Measurements from ENCODE around the gene RBBP8NL. TPM values are rescaled to one million over a fixed set of nuclear protein-coding genes. Genes with fewer than 3 reads are reported as not detected.
A peak's percentile ranks its signal among the peaks of the same experiment; 100 is the strongest.

The RBBP8NL gene
- total and polyA plus RNA-seq, 2 experiments from 2014 or later: 0.10 to 1.1 TPM

- TF ChIP-seq, protein P1, sequence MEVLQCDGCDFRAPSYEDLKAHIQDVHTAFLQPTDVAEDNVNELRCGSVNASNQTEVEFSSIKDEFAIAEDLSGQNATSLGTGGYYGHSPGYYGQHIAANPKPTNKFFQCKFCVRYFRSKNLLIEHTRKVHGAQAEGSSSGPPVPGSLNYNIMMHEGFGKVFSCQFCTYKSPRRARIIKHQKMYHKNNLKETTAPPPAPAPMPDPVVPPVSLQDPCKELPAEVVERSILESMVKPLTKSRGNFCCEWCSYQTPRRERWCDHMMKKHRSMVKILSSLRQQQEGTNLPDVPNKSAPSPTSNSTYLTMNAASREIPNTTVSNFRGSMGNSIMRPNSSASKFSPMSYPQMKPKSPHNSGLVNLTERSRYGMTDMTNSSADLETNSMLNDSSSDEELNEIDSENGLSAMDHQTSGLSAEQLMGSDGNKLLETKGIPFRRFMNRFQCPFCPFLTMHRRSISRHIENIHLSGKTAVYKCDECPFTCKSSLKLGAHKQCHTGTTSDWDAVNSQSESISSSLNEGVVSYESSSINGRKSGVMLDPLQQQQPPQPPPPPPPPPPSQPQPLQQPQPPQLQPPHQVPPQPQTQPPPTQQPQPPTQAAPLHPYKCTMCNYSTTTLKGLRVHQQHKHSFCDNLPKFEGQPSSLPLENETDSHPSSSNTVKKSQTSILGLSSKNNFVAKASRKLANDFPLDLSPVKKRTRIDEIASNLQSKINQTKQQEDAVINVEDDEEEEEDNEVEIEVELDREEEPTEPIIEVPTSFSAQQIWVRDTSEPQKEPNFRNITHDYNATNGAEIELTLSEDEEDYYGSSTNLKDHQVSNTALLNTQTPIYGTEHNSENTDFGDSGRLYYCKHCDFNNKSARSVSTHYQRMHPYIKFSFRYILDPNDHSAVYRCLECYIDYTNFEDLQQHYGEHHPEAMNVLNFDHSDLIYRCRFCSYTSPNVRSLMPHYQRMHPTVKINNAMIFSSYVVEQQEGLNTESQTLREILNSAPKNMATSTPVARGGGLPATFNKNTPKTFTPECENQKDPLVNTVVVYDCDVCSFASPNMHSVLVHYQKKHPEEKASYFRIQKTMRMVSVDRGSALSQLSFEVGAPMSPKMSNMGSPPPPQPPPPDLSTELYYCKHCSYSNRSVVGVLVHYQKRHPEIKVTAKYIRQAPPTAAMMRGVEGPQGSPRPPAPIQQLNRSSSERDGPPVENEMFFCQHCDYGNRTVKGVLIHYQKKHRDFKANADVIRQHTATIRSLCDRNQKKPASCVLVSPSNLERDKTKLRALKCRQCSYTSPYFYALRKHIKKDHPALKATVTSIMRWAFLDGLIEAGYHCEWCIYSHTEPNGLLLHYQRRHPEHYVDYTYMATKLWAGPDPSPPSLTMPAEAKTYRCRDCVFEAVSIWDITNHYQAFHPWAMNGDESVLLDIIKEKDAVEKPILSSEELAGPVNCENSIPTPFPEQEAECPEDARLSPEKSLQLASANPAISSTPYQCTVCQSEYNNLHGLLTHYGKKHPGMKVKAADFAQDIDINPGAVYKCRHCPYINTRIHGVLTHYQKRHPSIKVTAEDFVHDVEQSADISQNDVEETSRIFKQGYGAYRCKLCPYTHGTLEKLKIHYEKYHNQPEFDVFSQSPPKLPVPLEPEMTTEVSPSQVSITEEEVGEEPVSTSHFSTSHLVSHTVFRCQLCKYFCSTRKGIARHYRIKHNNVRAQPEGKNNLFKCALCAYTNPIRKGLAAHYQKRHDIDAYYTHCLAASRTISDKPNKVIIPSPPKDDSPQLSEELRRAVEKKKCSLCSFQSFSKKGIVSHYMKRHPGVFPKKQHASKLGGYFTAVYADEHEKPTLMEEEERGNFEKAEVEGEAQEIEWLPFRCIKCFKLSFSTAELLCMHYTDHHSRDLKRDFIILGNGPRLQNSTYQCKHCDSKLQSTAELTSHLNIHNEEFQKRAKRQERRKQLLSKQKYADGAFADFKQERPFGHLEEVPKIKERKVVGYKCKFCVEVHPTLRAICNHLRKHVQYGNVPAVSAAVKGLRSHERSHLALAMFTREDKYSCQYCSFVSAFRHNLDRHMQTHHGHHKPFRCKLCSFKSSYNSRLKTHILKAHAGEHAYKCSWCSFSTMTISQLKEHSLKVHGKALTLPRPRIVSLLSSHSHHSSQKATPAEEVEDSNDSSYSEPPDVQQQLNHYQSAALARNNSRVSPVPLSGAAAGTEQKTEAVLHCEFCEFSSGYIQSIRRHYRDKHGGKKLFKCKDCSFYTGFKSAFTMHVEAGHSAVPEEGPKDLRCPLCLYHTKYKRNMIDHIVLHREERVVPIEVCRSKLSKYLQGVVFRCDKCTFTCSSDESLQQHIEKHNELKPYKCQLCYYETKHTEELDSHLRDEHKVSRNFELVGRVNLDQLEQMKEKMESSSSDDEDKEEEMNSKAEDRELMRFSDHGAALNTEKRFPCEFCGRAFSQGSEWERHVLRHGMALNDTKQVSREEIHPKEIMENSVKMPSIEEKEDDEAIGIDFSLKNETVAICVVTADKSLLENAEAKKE (CRISPR knock-in tag; IDR thresholded peaks at IDR 0.05): no peak
- TF ChIP-seq EZH2 (IDR thresholded peaks at IDR 0.05; ENCODE audit: low read depth, unreplicated experiment) (no peak), STAT1 (IDR thresholded peaks at IDR 0.05; ENCODE audit: unreplicated experiment) (no peak), CTCF (conservative IDR thresholded peaks at IDR 0.05; ENCODE audit: low read depth in 2 of 2) (peak; percentile 57 to 82), JUNB (IDR thresholded peaks at IDR 0.05; ENCODE audit: unreplicated experiment) (no peak), EZH2phosphoT487 (IDR thresholded peaks at IDR 0.05; ENCODE audit: unreplicated experiment) (no peak), CREB1 (CRISPR knock-in tag; IDR thresholded peaks at IDR 0.05; ENCODE audit: low read depth) (peak; percentile 53; the same call in 1 of the 2 replicates), ETS1 (IDR thresholded peaks at IDR 0.05) (no peak), NANOG (IDR thresholded peaks at IDR 0.05; ENCODE audit: borderline replicate concordance) (no peak), POLR2AphosphoS5 (IDR thresholded peaks at IDR 0.05; ENCODE audit: low read depth) (no peak)
- H3K27ac Mint-ChIP-seq: no peak overlapping the region
- Histone ChIP-seq H3K79me2 (replicated peaks; ENCODE audit: insufficient read depth) (no peaks in the 10 kb centered on the region), H3K4me3 (peak overlapping the region; percentile 62; the same call in 1 of the 2 replicates), H3K27me3 (ENCODE audit: insufficient read depth) (no peaks in the 10 kb centered on the region), H3K9me2 (ENCODE audit: insufficient read depth) (no peaks in the 10 kb centered on the region), H3K36me3 (ENCODE audit: insufficient read depth) (no peaks in the 10 kb centered on the region), H3F3A (replicated peaks; ENCODE audit: low read depth) (no peaks in the 10 kb centered on the region), H4K20me1 (replicated peaks; ENCODE audit: insufficient read depth) (no peaks in the 10 kb centered on the region; the same call in 1 of the 2 replicates), H2AFZ (no peak overlapping the region), H3K4me1 (ENCODE audit: insufficient read depth) (no peaks in the 10 kb centered on the region; the same call in 1 of the 2 replicates), H3K4me2 (peak overlapping the region; percentile 82; the same call in 1 of the 2 replicates), H3K27ac (ENCODE audit: low read depth) (no peak overlapping the region)
- peaks cover 15% of the 10 kb centered on the region for H3K27me3 Mint-ChIP-seq (ENCODE audit: insufficient read depth, low read depth, poor library complexity)
- H3K36me3 Mint-ChIP-seq (ENCODE audit: low read depth): peaks cover 5% of the 10 kb centered on the region; the same call in 1 of the 3 replicates
- no peaks in the 10 kb centered on the region for H3K9me3 Mint-ChIP-seq
- peak; percentile 76 for DNase-seq (ENCODE audit: low spot score)
- ATAC-seq: peak; percentile 43
- peaks cover 17% of the 10 kb centered on the region for H3K4me1 Mint-ChIP-seq
- peak overlapping the region; percentile 72 for H3K4me3 Mint-ChIP-seq
These were observed 22.0 kb downstream of the RBBP8NL start for GRCh38 chr20:62405108-62405980.

Data from GM23338 (cell line).